Measurements from ENCODE around the gene S100A10. TPM values are rescaled to one million over a fixed set of nuclear protein-coding genes. Genes with fewer than 3 reads are reported as not detected.

The S100A10 gene
- total RNA-seq, 1 donor from 2014 or later = 316 TPM

- DNase-seq (ENCODE audit: extremely low spot score, unreplicated experiment) = no peak
- H3K4me3 Mint-ChIP-seq = no peak overlapping the region
- no peaks in the 10 kb centered on the region for H3K9me3 Mint-ChIP-seq
- H3K27ac Mint-ChIP-seq = no peak overlapping the region
- no peaks in the 10 kb centered on the region for H3K36me3 Mint-ChIP-seq
- peaks cover 10% of the 10 kb centered on the region for H3K4me1 Mint-ChIP-seq (ENCODE audit: unreplicated experiment)
- H3K27me3 Mint-ChIP-seq = peaks cover 4% of the 10 kb centered on the region
- TF ChIP-seq, protein P1, sequence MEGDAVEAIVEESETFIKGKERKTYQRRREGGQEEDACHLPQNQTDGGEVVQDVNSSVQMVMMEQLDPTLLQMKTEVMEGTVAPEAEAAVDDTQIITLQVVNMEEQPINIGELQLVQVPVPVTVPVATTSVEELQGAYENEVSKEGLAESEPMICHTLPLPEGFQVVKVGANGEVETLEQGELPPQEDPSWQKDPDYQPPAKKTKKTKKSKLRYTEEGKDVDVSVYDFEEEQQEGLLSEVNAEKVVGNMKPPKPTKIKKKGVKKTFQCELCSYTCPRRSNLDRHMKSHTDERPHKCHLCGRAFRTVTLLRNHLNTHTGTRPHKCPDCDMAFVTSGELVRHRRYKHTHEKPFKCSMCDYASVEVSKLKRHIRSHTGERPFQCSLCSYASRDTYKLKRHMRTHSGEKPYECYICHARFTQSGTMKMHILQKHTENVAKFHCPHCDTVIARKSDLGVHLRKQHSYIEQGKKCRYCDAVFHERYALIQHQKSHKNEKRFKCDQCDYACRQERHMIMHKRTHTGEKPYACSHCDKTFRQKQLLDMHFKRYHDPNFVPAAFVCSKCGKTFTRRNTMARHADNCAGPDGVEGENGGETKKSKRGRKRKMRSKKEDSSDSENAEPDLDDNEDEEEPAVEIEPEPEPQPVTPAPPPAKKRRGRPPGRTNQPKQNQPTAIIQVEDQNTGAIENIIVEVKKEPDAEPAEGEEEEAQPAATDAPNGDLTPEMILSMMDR (conservative IDR thresholded peaks at IDR 0.05) = no peak
Observed at GRCh38 chr1:152021569-152021968, 27.9 kb upstream of the S100A10 start.

GRCh38 chr1:152020849-152021248 lies 27.2 kb upstream of the S100A10 start:
- DNase-seq (ENCODE audit: extremely low spot score, unreplicated experiment) = no peak
- TF ChIP-seq, protein P1 (conservative IDR thresholded peaks at IDR 0.05) = no peak

DNA sequence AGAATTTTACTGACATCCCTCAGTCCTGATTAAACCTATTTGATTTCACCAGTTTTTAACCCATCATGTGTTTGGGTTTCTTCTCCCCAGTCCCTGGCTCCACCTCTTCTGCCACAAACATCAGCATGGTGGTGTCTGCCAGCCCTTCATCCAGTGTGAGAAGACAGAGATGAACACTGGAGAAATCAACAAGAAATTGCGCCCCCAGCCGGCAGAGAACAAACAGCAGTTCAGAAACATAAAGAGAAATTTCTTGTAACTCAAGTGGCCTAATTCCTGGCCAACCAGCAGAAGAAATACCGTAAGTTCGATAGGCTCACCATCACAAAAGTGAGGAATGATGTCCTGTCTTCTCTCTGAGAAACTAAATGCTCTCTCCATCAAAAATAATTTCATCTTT lies 24.9 kb upstream of the S100A10 start:
- no peaks in the 10 kb centered on the region for H3K36me3 Mint-ChIP-seq

More at GRCh38 chr1:152020849-152021248, 27.2 kb upstream of the S100A10 start:
- no peak overlapping the region for H3K4me3 Mint-ChIP-seq
- no peaks in the 10 kb centered on the region for H3K36me3 Mint-ChIP-seq
- H3K4me1 Mint-ChIP-seq (ENCODE audit: unreplicated experiment) = peaks cover 10% of the 10 kb centered on the region
- H3K27ac Mint-ChIP-seq = no peak overlapping the region
- no peaks in the 10 kb centered on the region for H3K9me3 Mint-ChIP-seq
- H3K27me3 Mint-ChIP-seq = peaks cover 4% of the 10 kb centered on the region

GRCh38 chr1:152015766-152016165 lies 22.1 kb upstream of the S100A10 start:
- Mint-ChIP-seq H3K4me3 (no peak overlapping the region), H3K27me3 (peaks cover 5% of the 10 kb centered on the region)
- no peak for DNase-seq (ENCODE audit: extremely low spot score, unreplicated experiment)

More for the DNA sequence above, 24.9 kb upstream of the S100A10 start:
- Mint-ChIP-seq H3K27ac (no peak overlapping the region), H3K9me3 (no peaks in the 10 kb centered on the region), H3K4me1 (ENCODE audit: unreplicated experiment) (peaks cover 7% of the 10 kb centered on the region), H3K27me3 (peaks cover 6% of the 10 kb centered on the region), H3K4me3 (no peak overlapping the region)
- TF ChIP-seq, protein P1 (conservative IDR thresholded peaks at IDR 0.05) = peak; percentile 55
- DNase-seq (ENCODE audit: extremely low spot score, unreplicated experiment) = no peak

DNA sequence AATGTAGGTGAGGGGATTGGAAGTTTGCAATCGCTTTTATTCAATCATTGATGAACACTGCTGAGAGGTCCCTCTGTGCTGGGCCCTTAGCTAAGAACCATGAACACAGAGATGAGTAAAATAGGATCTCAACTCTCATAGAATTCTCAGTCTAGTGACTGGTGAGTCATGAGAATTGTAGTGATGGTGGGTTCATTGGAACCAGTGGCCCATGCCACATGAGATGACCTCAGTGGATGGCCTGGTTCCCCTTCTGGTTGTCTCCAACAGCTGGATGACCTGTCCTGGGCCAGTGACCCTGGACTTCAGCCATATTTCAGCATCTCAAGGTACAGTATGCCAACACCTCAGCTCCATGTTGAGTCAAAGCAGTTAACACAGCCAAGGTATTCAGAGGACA lies 21.3 kb upstream of the S100A10 start:
- Mint-ChIP-seq H3K9me3 (no peaks in the 10 kb centered on the region), H3K27ac (no peak overlapping the region), H3K36me3 (no peaks in the 10 kb centered on the region), H3K4me3 (no peak overlapping the region), H3K4me1 (ENCODE audit: unreplicated experiment) (peaks cover 4% of the 10 kb centered on the region), H3K27me3 (peaks cover 5% of the 10 kb centered on the region)
- DNase-seq (ENCODE audit: extremely low spot score, unreplicated experiment) = no peak
- TF ChIP-seq, protein P1 (conservative IDR thresholded peaks at IDR 0.05) = no peak

More at GRCh38 chr1:152015766-152016165, 22.1 kb upstream of the S100A10 start:
- TF ChIP-seq, protein P1 (conservative IDR thresholded peaks at IDR 0.05) = no peak
- H3K36me3 Mint-ChIP-seq = no peaks in the 10 kb centered on the region
- peaks cover 4% of the 10 kb centered on the region for H3K4me1 Mint-ChIP-seq (ENCODE audit: unreplicated experiment)
- H3K27ac Mint-ChIP-seq = no peak overlapping the region
- H3K9me3 Mint-ChIP-seq = no peaks in the 10 kb centered on the region
